ENCODE measurements around the gene SHD. TPM values are rescaled to one million over a fixed set of nuclear protein-coding genes. Genes with fewer than 3 reads are reported as not detected.

The SHD gene
- total and polyA plus RNA-seq, 2 of the 13 experiments (the other 11 are each of a cell fraction or from before 2014, with no cell fraction given): 0.11 to 0.20 TPM

DNA sequence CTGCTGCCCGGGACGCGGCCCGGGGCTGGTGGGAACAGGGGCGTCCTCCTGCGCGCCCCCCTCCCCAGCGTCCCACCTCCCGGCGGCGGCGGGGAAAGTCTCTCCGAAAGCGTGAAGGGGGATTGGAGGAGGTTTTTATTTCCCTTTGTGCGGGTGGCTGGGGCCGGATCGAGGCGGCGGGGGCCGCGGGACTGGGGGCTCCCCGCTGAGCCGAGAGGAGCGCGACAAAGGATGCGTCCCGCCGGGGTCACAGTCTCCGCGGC is 132 bp downstream of the SHD start (continued):
- TF ChIP-seq ZNF574 (CRISPR knock-in tag; IDR thresholded peaks at IDR 0.05): no peak
- no peak for TF ChIP-seq HNF1B (CRISPR knock-in tag; IDR thresholded peaks at IDR 0.05)
- TF ChIP-seq ZNF121 (CRISPR knock-in tag; IDR thresholded peaks at IDR 0.05): no peak
- TF ChIP-seq ZNF160 (CRISPR knock-in tag; IDR thresholded peaks at IDR 0.05): no peak
- TF ChIP-seq ZNF350 (CRISPR knock-in tag; IDR thresholded peaks at IDR 0.05; ENCODE audit: borderline replicate concordance, low read depth): no peak

GRCh38 chr19:4279530-4280422 is 710 bp downstream of the SHD start:
- ChIA-PET CTCF (ENCODE audit: low intra/inter-chr PET ratio, low total read pairs) (no interaction called here), POLR2A (no interaction called here)
- no peak overlapping the region for H3K27ac ChIP-seq (ENCODE audit: extremely low read length, insufficient read depth, low read length)
- intact Hi-C loops (cut with micrococcal nuclease; ENCODE audit: unreplicated experiment): no loop called here
- peak overlapping the region in 1 of 3 experiments; percentile 33; a peak in 1 of 6 replicates for H3K4me3 ChIP-seq (replicated peaks in 1 of 3; ENCODE audit: insufficient read depth in 1 of 3, low read depth in 2 of 3, low read length in 3 of 3)
- peak overlapping the region; percentile 53 for H3K4me2 ChIP-seq (ENCODE audit: low read depth, low read length)
- ATAC-seq: no peak
- no peak overlapping the region for H2AFZ ChIP-seq (ENCODE audit: low read length)
- H3K9ac ChIP-seq (ENCODE audit: insufficient read depth, low read depth, low read length): no peak overlapping the region
- H3K36me3 ChIP-seq (replicated peaks in 1 of 2; ENCODE audit: control insufficient read depth in 1 of 2, insufficient read depth in 2 of 2, low read length in 2 of 2): no peaks in the 10 kb centered on the region
- H4K20me1 ChIP-seq (ENCODE audit: insufficient read depth, low read length): no peaks in the 10 kb centered on the region
- in situ Hi-C loops (cut with HindIII; ENCODE audit: extremely low pct_ligation_motif_present, low pct_unique_long_range_greater_than_20kb): no loop called here
- no peaks in the 10 kb centered on the region for H3K79me2 ChIP-seq (ENCODE audit: insufficient read depth, low read length)
- BruUV-seq (replicated peaks): no TSS peak
- WGBS (ENCODE audit: low lambda C conversion rate): 28% methylated on average over 21 of the region's 71 CpGs
- no peak for DNase-seq (ENCODE audit: low spot score)
- H3K27me3 ChIP-seq (ENCODE audit: control insufficient read depth in 1 of 2, insufficient read depth in 2 of 2, low read length in 2 of 2): peaks cover 0 to 46% of the 10 kb centered on the region in 2 experiments
- FAIRE-seq: no peak
- H3K9me3 ChIP-seq (ENCODE audit: low read length): no peaks in the 10 kb centered on the region
- H3K4me1 ChIP-seq (ENCODE audit: insufficient read depth, low read length): peaks cover 18% of the 10 kb centered on the region
- TF ChIP-seq AKAP8 (CRISPR knock-in tag; IDR thresholded peaks at IDR 0.05): no peak
- no peak for TF ChIP-seq SP1 (IDR thresholded peaks at IDR 0.05)
- no peak for TF ChIP-seq SP1 (CRISPR knock-in tag; IDR thresholded peaks at IDR 0.05)
- TF ChIP-seq PRPF4 (IDR thresholded peaks at IDR 0.05; ENCODE audit: low read depth, low read length, poor library complexity, severe bottlenecking): no peak
- TF ChIP-seq SALL2 (CRISPR knock-in tag; IDR thresholded peaks at IDR 0.05): no peak
- no peak for TF ChIP-seq ZNF530 (CRISPR knock-in tag; IDR thresholded peaks at IDR 0.05; ENCODE audit: low read depth)
- 0 out of 2 replicates have a peak, but pooled peaks have one; percentile 52 for TF ChIP-seq ZBTB33 (CRISPR knock-in tag; IDR thresholded peaks at IDR 0.05)
- no peak for TF ChIP-seq RFXANK (CRISPR knock-in tag; IDR thresholded peaks at IDR 0.05)
